HG02610 (cell line): ENCODE data around the gene DDAH1.

Experiments
- ATAC-seq: cut with Tn5 transposase; IDR thresholded peaks from one replicate; pipeline ENCODE4 v1.9.1; 2021; ENCODE audit warnings: mild to moderate bottlenecking, moderate library complexity; ENCODE audit not compliant: unreplicated experiment

Gene DDAH1

DNA sequence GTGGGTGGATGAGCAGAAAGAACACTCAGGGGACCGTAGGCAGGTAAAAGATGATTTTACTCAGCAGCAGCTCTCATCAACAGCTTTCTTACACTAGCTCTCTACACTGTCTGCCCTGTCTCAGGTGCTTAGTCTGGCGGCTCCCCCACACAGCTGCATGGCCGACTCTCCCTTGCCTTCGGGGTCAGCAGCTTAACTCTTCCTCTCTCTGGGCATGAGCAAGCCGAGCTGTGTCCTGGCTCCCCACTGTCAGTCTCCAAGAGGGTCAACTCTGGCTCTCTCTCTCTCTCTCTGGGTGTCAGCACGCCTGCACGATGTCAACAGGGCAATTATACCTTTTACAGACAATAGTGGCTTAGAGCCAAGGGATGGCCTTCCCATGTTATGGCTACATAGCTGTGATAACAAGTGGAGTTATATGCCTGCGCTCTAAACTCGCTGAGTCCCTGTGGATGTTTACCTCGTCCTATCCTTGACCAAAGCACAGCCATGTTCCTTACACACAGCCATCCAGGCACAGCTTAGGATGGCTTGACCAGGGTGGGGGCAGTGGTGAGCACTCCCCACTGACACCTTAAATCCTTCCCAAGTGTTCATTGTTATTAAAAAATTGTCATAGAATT is 185.4 kb downstream of the DDAH1 start:
- ATAC-seq: no peak

DNA sequence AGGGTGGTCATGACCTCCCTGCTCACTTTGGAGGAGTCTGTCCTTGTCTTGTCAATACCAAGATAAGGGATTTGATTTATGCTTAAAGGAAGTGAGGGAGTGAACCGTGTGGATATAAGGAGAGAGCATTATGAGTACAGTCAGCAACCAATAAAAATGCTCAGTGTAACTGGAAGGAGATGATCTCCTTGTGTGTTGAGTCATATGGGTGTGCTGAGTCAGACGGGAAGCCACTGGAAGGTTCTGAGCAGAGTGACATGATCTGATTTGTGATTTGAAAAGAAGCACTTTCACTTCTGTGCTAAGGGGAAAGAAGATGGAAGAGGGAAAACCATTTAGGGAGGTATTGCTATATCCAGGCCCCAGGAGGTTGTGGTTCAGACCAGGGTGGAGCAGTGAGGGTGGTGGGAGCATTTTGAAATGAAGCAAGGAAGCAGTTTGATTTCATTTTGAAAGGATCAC is 186.1 kb downstream of the DDAH1 start:
- ATAC-seq: peak; percentile 31

DNA sequence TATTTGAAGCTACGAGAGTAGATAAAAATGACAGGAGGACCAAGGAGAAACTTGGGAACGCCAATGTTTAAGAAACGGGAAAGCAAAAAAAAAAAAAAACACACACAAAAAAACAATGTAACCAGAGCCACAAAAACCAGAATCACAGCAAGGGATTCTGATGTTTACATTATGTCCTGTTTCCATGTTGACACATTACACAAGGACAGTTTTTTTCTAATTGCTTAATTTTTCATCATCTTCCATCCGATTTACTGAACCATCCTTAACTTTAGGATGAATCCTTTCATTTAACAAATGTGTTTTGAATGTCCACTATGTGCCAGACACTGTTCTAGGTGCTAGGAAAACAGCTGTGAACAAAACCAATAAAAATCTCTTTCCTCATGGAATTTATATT is 187.2 kb downstream of the DDAH1 start:
- ATAC-seq: no peak

DNA sequence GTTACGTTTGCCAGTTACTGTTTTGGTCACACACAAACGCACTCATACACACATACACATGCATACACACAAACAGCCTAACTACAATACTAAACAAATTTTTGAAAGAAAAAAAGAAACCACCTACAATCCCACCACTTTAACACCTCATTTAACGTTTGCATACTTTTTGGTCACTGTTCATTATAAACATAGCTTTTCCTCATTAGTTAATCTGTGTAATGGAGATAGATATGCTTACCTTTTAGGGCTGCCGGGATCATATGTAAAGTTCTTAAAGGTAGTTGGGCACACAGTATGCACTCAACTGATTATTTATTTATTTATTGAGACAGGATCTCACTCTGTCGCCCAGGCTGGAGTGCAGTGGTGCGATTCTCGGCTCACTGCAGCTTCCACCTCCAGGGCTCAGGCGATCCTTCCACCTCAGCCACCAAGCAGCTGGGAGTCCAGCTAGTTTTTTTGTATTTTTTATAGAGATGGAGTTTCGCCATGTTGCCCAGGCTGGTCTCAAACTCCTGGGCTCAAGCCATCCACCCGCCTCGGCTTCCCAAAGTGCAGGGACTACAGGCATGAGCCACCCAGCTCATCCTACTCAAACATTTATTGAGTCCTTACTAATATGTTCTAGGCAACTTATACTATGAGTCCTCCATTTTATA is 187.8 kb downstream of the DDAH1 start:
- ATAC-seq: no peak

DNA sequence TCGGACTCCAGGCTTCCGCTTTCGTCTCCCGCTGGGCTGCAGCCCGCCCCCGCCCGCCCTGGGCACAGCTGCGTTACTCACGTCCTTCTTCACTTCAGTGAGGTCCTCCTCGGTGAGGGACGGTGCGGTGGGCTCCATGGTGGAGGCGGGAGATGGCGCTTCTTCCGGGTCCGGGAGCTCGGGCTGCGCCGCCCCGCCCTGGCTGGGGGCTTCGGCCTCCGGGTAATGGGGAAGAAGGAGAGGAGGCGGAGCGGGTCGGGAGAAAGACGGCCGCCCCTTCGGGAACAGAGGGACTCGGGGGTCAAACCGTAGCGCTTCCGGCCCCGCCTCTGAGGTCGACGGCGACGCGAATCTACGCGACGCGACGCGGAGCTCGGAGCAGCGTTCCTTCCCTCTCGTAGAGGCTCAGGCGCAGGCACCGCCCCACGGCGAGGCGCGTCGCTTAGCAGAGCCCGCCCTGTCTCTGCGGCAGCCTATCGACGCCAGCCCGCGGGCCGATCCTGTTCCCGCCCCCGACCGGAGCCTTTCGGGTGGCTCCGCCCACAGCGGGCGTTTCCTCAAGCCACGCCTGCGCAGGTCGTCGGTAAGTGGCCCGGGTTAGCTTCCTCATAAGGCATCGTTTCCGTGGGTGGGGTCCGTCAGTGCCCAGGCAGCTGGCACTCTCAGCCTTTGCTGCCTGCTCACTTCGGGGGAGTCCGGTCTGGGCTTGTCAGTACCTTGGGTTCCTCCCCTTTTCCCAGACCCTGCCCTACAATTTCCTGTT is 188.6 kb downstream of the DDAH1 start, which contains the start of gene BCL10:
BCL10 (minus strand) TSS at position 418 of the 763 bp plus-strand sequence; CDS start at position 138, 280 bp downstream.
- ATAC-seq: peak; percentile 96

DNA sequence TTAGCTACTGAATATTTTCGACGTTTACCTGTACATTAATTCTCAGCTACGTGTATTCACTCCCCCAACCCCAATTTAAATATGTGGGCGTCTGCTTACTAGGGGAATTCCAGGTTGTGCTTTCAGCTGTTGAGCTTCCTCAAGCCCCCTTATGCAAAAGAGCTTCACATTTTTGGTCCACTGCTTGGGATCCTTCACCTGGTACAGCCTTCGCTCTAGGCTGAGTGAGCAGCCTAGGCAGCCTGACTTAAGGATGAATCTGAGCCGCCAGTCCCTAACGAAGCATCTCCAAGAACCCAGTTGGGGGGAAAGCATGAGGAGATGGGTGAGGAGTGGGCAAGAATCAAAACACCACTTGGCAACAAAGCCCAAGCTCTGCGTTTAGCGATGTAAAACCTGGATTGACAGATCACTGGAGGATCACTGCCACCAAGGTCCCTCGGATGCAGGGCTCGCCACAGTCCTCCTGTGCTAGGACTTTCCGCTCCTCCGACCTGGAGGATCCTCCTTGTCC is 189.2 kb downstream of the DDAH1 start:
- ATAC-seq: peak; percentile 15

DNA sequence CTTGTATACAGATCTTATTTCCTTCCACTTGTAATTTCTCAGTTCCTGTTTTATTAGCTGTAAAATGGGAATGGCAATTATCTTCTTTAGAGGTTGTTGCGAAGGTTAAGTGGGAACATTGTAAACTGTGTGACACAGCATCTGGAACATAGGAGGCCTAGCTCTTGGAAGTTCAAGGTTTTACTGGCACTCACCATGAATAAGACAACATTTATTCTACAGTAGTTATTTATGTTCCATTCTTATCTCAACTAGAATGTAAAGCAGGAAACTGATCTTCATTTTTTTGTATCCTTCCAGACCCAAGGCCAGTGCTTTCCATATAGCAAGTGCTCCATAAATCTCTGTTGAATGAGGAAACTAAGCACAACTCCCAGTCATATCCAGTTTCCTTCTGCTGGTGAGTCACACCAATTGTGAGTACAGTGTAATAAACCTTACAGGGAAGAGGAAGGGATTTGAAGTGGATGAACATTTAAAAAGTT is 189.9 kb downstream of the DDAH1 start:
- no peak for ATAC-seq

DNA sequence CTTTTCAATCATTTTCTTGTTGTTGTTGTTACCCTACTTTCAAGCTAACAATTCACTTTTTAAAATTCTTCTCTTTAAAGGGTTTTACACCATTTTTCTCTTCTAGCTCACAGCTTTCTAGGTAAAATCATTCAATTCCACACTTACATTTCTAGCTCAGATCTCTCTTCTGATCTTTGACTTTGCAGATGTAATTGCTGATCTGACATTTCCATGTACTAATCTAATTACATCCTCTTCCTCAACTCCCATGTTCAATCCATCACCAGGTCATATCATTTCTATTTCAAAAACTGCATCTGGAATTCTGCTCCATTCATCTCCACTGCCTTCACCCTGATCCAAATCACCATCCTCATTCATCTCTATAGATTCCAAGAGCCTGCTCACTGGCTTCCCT is 191.6 kb downstream of the DDAH1 start:
- no peak for ATAC-seq

DNA sequence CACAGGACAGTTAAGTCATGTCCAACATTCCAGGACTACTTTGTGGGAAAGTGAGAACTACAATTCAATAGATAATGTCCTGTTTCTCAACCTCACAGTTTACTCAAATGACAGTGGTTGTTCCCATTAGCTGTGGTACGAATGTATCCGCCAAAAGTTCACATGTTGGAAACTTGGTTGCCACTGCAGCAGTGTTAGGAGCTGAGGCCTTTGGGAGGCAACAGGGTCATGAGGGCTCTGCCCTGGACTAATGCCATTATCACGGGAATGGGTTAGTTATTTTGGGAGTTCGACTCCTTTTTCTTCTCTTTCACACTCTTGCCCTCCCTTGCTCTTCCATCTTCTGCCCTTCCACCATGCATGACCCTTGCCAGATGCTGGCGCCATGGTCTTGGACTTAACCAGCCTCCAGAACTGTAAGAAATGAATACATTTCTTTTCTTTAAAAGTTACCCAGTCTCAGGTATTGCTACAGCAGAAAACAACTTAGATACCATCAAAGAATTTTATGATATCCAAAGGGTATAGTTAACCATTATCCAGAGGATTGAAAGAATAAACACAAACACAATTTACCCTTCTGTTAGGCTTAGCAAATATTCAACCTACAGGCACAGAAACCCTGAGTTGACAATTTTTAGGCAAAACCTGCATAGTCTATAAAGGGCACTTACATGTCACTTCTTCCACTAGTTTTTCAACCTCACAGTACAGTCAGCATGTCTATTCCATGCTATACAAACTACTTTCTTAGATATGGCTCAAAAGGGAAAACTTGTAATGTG is 196.0 kb downstream of the DDAH1 start:
- no peak for ATAC-seq
